HCT116 (cell line): ENCODE results near the gene GLRX. TPM values are rescaled to one million over a fixed set of nuclear protein-coding genes. Genes with fewer than 3 reads are reported as not detected.

ENCODE experiments used
- ATAC-seq: fragments of 200-7000 bp; cut with Tn5 transposase; 2 replicates; pipeline ENCODE4 v1.9.1; 2020; ENCODE audit warnings: mild to moderate bottlenecking, moderate library complexity
- BruUV-seq: library from RNA; stranded (reverse); fragments of 400-500 nt; replicated peaks from 2 replicates; lab custom pipeline; 2021; lab: Mats Ljungman, UMichigan
- CTCF ChIA-PET: fragments of 300-600 bp; sonication (Branson Sonifier 250); formaldehyde crosslinking; loops from one replicate; lab custom pipeline; 2021; ENCODE audit warnings: antibody characterized with exemption; lab: Charles Lee
- POLR2A ChIA-PET: fragments of 300-600, 350-600 bp; sonication (Branson Sonifier 250); formaldehyde crosslinking; loops from one replicate; lab custom pipeline; 2021; ENCODE audit warnings: antibody characterized with exemption; lab: Charles Lee
- RAD21 ChIA-PET, 2 experiments: fragments of 300-600 bp; sonication (Branson Sonifier 250); formaldehyde crosslinking; loops; one replicate each; lab custom pipeline; 2023; ENCODE audit warnings: low total read pairs in 2 of 2; ENCODE audit not compliant: uncharacterized antibody in 2 of 2, unreplicated experiment in 2 of 2, low non-redundant PET in 1 of 2; lab: Charles Lee
- DNase-seq: peaks from one replicate; pipeline ENCODE4 v3.0.0-alpha.2; 2010; ENCODE audit warnings: low read depth, low spot score
- H2AFZ ChIP-seq: fragments of 200-600 bp; shearing (Covaris generic), sonication (generic); 2 replicates; pipeline ENCODE4 v1.6.1; 2017; ENCODE audit warnings: low read depth, mixed run types, mixed read lengths, antibody characterized with exemption, low read length; ENCODE audit not compliant: poor library complexity, severe bottlenecking
- H3K27ac ChIP-seq: 2 replicates; pipeline ENCODE4 v1.5.1; 2012; ENCODE audit warnings: low read depth, low read length
- H3K27me3 ChIP-seq: fragments of 200-600 bp; sonication (generic); 2 replicates; pipeline ENCODE4 v1.6.1; 2016; ENCODE audit warnings: mixed run types, low read length, mixed read lengths; ENCODE audit not compliant: insufficient read depth
- H3K36me3 ChIP-seq, 2 experiments: fragments of 200-500 bp in 1 of 2; fragments of 200-600 bp in 1 of 2; sonication (Bioruptor generic) in 1 of 2; sonication (generic) in 1 of 2; 2 replicates each; pipeline versions ENCODE4 v1.5.1 to v1.6.1; 2014 to 2016; ENCODE audit warnings: low read length in 2 of 2, inconsistent platforms in 1 of 2, mixed read lengths in 1 of 2, mixed run types in 1 of 2; ENCODE audit not compliant: insufficient read depth in 2 of 2, control insufficient read depth in 1 of 2
- H3K4me1 ChIP-seq, 2 experiments: fragments of 200-600 bp in 1 of 2; sonication (generic) in 1 of 2; 2 replicates each; pipeline versions ENCODE4 v1.5.1 to v1.6.1; 2012 to 2017; ENCODE audit warnings: low read length in 2 of 2, inconsistent platforms in 1 of 2, mild to moderate bottlenecking in 1 of 2, mixed read lengths in 1 of 2, mixed run types in 1 of 2, moderate library complexity in 1 of 2; ENCODE audit not compliant: insufficient read depth in 2 of 2, control insufficient read depth in 1 of 2
- H3K4me2 ChIP-seq: fragments of 200-600 bp; sonication (generic); 2 replicates; pipeline ENCODE4 v1.6.1; 2017; ENCODE audit warnings: mixed run types, low read length, mixed read lengths
- H3K4me3 ChIP-seq, 2 experiments: fragments of 200-600 bp in 1 of 2; sonication (generic) in 1 of 2; replicated peaks in 1 of 2; 2 replicates each; pipeline ENCODE4 v1.5.1; 2011 to 2016; ENCODE audit warnings: low read length in 2 of 2, control low read depth in 1 of 2, low read depth in 1 of 2, mild to moderate bottlenecking in 1 of 2, mixed read lengths in 1 of 2, mixed run types in 1 of 2
- H3K79me2 ChIP-seq: fragments of 200-600 bp; sonication (generic); 2 replicates; pipeline ENCODE4 v1.6.1; 2017; ENCODE audit warnings: mild to moderate bottlenecking, mixed run types, low read length, moderate library complexity, mixed read lengths; ENCODE audit not compliant: insufficient read depth
- H3K9ac ChIP-seq: fragments of 200-600 bp; sonication (generic); 2 replicates; pipeline ENCODE4 v1.6.1; 2016; ENCODE audit warnings: low read length, mixed read lengths
- H3K9me2 ChIP-seq: fragments of 200-600 bp; sonication (generic), shearing (Covaris generic); 2 replicates; pipeline ENCODE4 v1.6.1; 2017; ENCODE audit warnings: mixed run types, mild to moderate bottlenecking, moderate library complexity; ENCODE audit not compliant: insufficient read depth
- H3K9me3 ChIP-seq, 2 experiments: fragments of 200-500 bp in 1 of 2; fragments of 200-600 bp in 1 of 2; sonication (Bioruptor generic) in 1 of 2; sonication (generic) in 1 of 2; 2 replicates each; pipeline ENCODE4 v1.6.1; 2014 to 2017; ENCODE audit warnings: low read length in 2 of 2, mixed read lengths in 2 of 2, inconsistent platforms in 1 of 2, low read depth in 1 of 2, mild to moderate bottlenecking in 1 of 2, mixed run types in 1 of 2, moderate library complexity in 1 of 2; ENCODE audit not compliant: control insufficient read depth in 1 of 2, insufficient read depth in 1 of 2
- H4K20me1 ChIP-seq: fragments of 200-600 bp; sonication (generic), shearing (Covaris generic); 2 replicates; pipeline ENCODE4 v1.6.1; 2017; ENCODE audit warnings: mixed run types, mild to moderate bottlenecking, moderate library complexity; ENCODE audit not compliant: insufficient read depth
- CBX3 ChIP-seq: IDR thresholded peaks from 2 replicates; pipeline ENCODE4 v1.6.1; 2012; ENCODE audit warnings: low read depth
- EGR1 ChIP-seq: IDR thresholded peaks from 2 replicates; pipeline ENCODE4 v1.6.1; 2012; ENCODE audit warnings: low read depth
- ELF1 ChIP-seq: IDR thresholded peaks from 2 replicates; pipeline ENCODE4 v1.6.1; 2012; ENCODE audit warnings: low read depth, borderline replicate concordance
- EZH2 ChIP-seq: fragments of 200-600 bp; sonication (generic); IDR thresholded peaks from 2 replicates; pipeline ENCODE4 v1.6.1; 2017; ENCODE audit warnings: antibody characterized with exemption, mixed run types
- EZH2phosphoT487 ChIP-seq: fragments of 200-600 bp; IDR thresholded peaks from 2 replicates; pipeline ENCODE4 v1.6.1; 2018; ENCODE audit warnings: antibody characterized with exemption, borderline replicate concordance
- FOSL1 ChIP-seq: IDR thresholded peaks from 2 replicates; pipeline ENCODE4 v1.6.1; 2012; ENCODE audit warnings: low read depth
- POLR2A ChIP-seq: IDR thresholded peaks from 2 replicates; pipeline ENCODE4 v1.7.0; 2011; ENCODE audit warnings: borderline replicate concordance; ENCODE audit not compliant: insufficient read depth, insufficient read length; ENCODE audit errors: extremely low read depth
- POLR2AphosphoS5 ChIP-seq: IDR thresholded peaks from 2 replicates; pipeline ENCODE4 v1.6.1; 2011; ENCODE audit warnings: mild to moderate bottlenecking, low read depth, low read length, moderate library complexity
- RAD21 ChIP-seq: IDR thresholded peaks from 2 replicates; pipeline ENCODE4 v1.6.1; 2012; ENCODE audit warnings: low read depth, mild to moderate bottlenecking
- SP1 ChIP-seq: IDR thresholded peaks from 2 replicates; pipeline ENCODE4 v1.6.1; 2012; ENCODE audit warnings: low read depth
- SRF ChIP-seq: IDR thresholded peaks from 2 replicates; pipeline ENCODE4 v1.6.1; 2012; ENCODE audit warnings: low read depth
- TCF7L2 ChIP-seq: IDR thresholded peaks from 2 replicates; pipeline ENCODE4 v1.7.0; 2011; ENCODE audit warnings: borderline replicate concordance, inconsistent platforms; ENCODE audit not compliant: insufficient read depth, insufficient read length; ENCODE audit errors: extremely low read depth
- ZFX ChIP-seq: fragments of 450-650 bp; IDR thresholded peaks from 2 replicates; pipeline ENCODE4 v1.6.1; 2017
- ZNF274 ChIP-seq: fragments of 200-500 bp; sonication (Bioruptor generic); IDR thresholded peaks from 2 replicates; pipeline ENCODE4 v1.6.1; 2014; ENCODE audit warnings: mild to moderate bottlenecking, low read depth, low read length, inconsistent platforms
- intact Hi-C: fragments of 100-400 bp; cut with micrococcal nuclease; formaldehyde crosslinking; loops from 2 replicates; pipeline ENCODE4 v1.10.0; 2022
- total RNA-seq: library from RNA; stranded (reverse); gene quantifications from one replicate; pipeline ENCODE4 v1.2.1, GENCODE V29; 2021; ENCODE audit not compliant: unreplicated experiment
- TF ChIP-seq, protein P1 (sequence below): IDR thresholded peaks from 2 replicates; pipeline ENCODE4 v1.6.1; 2012
- TF ChIP-seq, protein P2 (sequence below), 3 experiments: fragments of 200-600 bp in 1 of 3; sonication (generic) in 1 of 3; IDR thresholded peaks in 2 of 3; conservative IDR thresholded peaks in 1 of 3; 2 replicates each; pipeline ENCODE4 v1.5.1; 2012 to 2017; ENCODE audit warnings: low read depth in 2 of 3, low read length in 2 of 3, antibody characterized with exemption in 1 of 3, borderline replicate concordance in 1 of 3, control low read depth in 1 of 3, mild to moderate bottlenecking in 1 of 3, mixed read lengths in 1 of 3, mixed run types in 1 of 3, moderate library complexity in 1 of 3; ENCODE audit not compliant: insufficient read depth in 1 of 3
- TF ChIP-seq, protein P3 (sequence below): IDR thresholded peaks from 2 replicates; pipeline ENCODE4 v1.6.1; 2011; ENCODE audit warnings: mild to moderate bottlenecking, low read length, moderate library complexity; ENCODE audit not compliant: insufficient replicate concordance; ENCODE audit errors: extremely low read depth

Gene GLRX
- total RNA-seq, 1 experiment from 2014 or later = 29.3 TPM

DNA sequence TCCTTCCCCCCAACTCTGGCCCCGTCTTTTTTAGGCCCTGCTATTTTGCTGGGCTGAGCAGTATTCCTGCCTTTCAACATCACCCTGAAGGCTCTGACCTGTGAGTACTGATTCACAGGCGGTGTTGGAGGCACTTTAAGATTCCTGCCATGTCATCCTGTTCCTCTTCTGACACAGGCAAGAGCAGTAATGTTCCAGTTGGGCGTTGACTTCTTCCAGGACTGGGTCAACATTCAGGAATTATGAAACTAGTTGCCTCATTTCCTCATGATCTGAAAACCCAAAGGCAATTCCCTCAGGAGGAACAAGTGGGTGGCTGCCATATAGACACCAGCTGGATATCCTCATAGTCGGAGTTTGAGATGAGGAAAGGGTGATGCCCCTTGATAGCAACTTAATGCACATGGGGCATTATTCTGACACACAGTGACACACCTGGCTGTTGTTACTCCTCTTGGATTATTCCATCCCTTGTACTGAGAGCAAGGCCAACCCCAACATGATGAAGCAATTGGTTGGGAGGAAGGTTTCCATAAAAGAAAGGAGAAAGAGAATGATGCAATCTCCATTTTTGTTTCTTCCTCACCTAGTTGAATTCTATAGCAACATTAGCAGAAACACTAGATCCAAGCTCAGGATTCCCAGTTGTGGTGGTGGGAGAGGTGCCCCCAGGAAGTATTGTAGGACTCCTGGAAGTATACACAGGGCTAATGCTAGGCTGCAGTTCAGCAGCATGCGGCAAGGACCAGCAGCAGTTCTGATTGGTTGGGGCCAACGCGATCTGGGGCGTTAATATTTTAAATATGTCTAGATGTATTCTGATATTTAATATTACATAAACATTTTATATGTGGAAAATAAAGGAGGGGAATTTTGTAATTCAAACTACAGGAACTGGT lies 19.6 kb upstream of the GLRX start:
- DNase-seq = no peak
- BruUV-seq = no TSS peak
- Histone ChIP-seq H3K4me1 (0 out of 4 replicates have a peak, but pooled peaks cover 0 to 5% of the 10 kb centered on the region in 2 experiments), H2AFZ (no peak overlapping the region), H3K36me3 (no peaks in the 10 kb centered on the region), H3K9me3 (no peaks in the 10 kb centered on the region), H3K9ac (no peak overlapping the region), H3K79me2 (no peaks in the 10 kb centered on the region)
- POLR2A ChIA-PET = interaction anchor here (0.9 kb wide), 1 partner anchor 196 kb away, joined by 3 read pairs; the partner anchor contains the start of gene RFESD
- TF ChIP-seq TCF7L2 = no peak
- TF ChIP-seq SRF = no peak
- TF ChIP-seq, protein P1, sequence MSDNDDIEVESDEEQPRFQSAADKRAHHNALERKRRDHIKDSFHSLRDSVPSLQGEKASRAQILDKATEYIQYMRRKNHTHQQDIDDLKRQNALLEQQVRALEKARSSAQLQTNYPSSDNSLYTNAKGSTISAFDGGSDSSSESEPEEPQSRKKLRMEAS = no peak
- no peak for TF ChIP-seq EZH2
- TF ChIP-seq CBX3 = no peak
- no peak for TF ChIP-seq SP1
- TF ChIP-seq FOSL1 = no peak
- TF ChIP-seq, protein P2, sequence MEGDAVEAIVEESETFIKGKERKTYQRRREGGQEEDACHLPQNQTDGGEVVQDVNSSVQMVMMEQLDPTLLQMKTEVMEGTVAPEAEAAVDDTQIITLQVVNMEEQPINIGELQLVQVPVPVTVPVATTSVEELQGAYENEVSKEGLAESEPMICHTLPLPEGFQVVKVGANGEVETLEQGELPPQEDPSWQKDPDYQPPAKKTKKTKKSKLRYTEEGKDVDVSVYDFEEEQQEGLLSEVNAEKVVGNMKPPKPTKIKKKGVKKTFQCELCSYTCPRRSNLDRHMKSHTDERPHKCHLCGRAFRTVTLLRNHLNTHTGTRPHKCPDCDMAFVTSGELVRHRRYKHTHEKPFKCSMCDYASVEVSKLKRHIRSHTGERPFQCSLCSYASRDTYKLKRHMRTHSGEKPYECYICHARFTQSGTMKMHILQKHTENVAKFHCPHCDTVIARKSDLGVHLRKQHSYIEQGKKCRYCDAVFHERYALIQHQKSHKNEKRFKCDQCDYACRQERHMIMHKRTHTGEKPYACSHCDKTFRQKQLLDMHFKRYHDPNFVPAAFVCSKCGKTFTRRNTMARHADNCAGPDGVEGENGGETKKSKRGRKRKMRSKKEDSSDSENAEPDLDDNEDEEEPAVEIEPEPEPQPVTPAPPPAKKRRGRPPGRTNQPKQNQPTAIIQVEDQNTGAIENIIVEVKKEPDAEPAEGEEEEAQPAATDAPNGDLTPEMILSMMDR (IDR thresholded peaks at IDR 0.05 in 2 of 3, conservative IDR thresholded peaks at IDR 0.05 in 1 of 3; ENCODE audit: borderline replicate concordance in 1 of 3, insufficient read depth in 1 of 3, low read depth in 2 of 3, low read length in 2 of 3) = no peak
- no peak for TF ChIP-seq POLR2A
- TF ChIP-seq ELF1 = no peak
- no peak for TF ChIP-seq ZFX
- TF ChIP-seq EZH2phosphoT487 = no peak
- TF ChIP-seq ZNF274 = no peak
- TF ChIP-seq, protein P3, sequence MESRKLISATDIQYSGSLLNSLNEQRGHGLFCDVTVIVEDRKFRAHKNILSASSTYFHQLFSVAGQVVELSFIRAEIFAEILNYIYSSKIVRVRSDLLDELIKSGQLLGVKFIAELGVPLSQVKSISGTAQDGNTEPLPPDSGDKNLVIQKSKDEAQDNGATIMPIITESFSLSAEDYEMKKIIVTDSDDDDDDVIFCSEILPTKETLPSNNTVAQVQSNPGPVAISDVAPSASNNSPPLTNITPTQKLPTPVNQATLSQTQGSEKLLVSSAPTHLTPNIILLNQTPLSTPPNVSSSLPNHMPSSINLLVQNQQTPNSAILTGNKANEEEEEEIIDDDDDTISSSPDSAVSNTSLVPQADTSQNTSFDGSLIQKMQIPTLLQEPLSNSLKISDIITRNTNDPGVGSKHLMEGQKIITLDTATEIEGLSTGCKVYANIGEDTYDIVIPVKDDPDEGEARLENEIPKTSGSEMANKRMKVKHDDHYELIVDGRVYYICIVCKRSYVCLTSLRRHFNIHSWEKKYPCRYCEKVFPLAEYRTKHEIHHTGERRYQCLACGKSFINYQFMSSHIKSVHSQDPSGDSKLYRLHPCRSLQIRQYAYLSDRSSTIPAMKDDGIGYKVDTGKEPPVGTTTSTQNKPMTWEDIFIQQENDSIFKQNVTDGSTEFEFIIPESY = no peak
- no peak for TF ChIP-seq POLR2AphosphoS5
- TF ChIP-seq RAD21 = no peak
- no peak for TF ChIP-seq EGR1
- TF ChIP-seq, all 23 proteins: peak for 0
- ChIA-PET RAD21 (no interaction called here), CTCF (no interaction called here)
- no peaks in the 10 kb centered on the region for H3K9me2 ChIP-seq
- H3K27ac ChIP-seq = no peak overlapping the region
- no peaks in the 10 kb centered on the region for H3K27me3 ChIP-seq
- ATAC-seq = no peak
- intact Hi-C loops = loop anchor here (10.0 kb wide), 1 partner anchor 557 kb away; the partner anchor contains the start of gene MCTP1
- no peaks in the 10 kb centered on the region for H4K20me1 ChIP-seq
- H3K4me3 ChIP-seq = no peak overlapping the region
- no peak overlapping the region for H3K4me2 ChIP-seq
